OCI-LY1 (cell line): ENCODE data around the gene IL1RAPL1.

ENCODE experiments used
- CTCF ChIP-seq: fragments of 200-600 bp; sonication (generic), shearing (Covaris generic); IDR thresholded peaks from 2 replicates; pipeline ENCODE4 v1.5.1; 2017; ENCODE audit warnings: mild to moderate bottlenecking, antibody characterized with exemption, low read length, moderate library complexity, mixed read lengths
- EZH2 ChIP-seq: fragments of 200-600 bp; sonication (generic), shearing (Covaris generic); IDR thresholded peaks from 2 replicates; pipeline ENCODE4 v1.8.0; 2017; ENCODE audit warnings: borderline replicate concordance, mixed run types, mild to moderate bottlenecking, antibody characterized with exemption, low read length, moderate library complexity, mixed read lengths

DNA sequence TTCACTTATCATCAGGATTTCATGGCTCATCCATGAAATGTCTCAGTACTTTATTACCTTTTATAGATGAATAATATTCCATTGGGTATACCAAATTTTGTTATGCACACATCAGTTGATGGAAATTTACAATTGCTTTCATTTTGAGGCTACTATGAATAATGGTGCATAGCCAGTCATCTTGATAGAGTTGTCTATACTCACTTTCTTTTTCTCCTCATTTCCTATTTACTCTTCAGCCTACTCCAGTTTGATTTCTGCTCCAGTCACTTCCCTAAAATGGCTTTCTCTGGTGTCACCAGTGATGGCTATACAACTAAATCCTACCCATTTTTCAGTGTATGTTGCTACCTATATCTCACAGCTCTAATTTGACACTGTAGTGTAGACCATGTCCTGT lies 884.6 kb downstream of the IL1RAPL1 start:
- TF ChIP-seq CTCF = no peak
- no peak for TF ChIP-seq EZH2
